RWPE1 (cell line): ENCODE measurements around the gene COMMD2.
A peak's percentile ranks its signal among the peaks of the same experiment; 100 is the strongest.

Experiments
- CTCF ChIA-PET: fragments of 350-600 bp; sonication (Branson Sonifier 250); formaldehyde crosslinking; extraction: SDS; loops from one replicate; lab custom pipeline; 2021; lab: Yijun Ruan, JAX
- POLR2A ChIA-PET: fragments of 400-600 bp; formaldehyde crosslinking; extraction: SDS; loops from one replicate; lab custom pipeline; 2020; ENCODE audit warnings: antibody characterized with exemption; ENCODE audit not compliant: low non-redundant PET; lab: Yijun Ruan, JAX
- DNase-seq: peaks from one replicate; pipeline ENCODE4 v3.0.0; 2012; ENCODE audit warnings: low spot score
- H3K27ac ChIP-seq: fragments of 450-650 bp; 2 replicates; pipeline ENCODE4 v1.5.1; 2017
- TF ChIP-seq, protein P1 (sequence below): fragments of 450-650 bp; conservative IDR thresholded peaks from 2 replicates; pipeline ENCODE4 v1.5.1; 2017; ENCODE audit warnings: low read depth, mild to moderate bottlenecking

Gene COMMD2

DNA sequence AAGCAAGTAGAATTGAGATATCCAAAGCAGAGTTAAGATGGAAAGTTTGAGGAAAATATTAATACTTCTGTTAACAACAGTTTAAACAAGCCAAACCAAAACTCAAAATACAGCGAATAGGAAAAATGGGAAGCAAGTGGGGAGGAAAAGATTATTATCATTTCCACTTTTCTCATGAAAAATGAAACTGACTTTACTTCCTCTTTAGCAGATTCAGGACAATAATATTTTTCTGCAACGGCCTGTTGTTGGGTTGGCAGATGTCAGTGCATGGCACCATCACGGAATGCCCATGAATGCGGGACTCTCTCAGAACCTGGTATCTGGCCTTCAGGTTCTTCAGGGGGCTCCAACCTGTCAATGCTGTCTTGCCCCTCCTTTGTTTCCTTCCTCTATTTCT lies 28.9 kb upstream of the COMMD2 start:
- H3K27ac ChIP-seq: no peak overlapping the region
- TF ChIP-seq, protein P1, sequence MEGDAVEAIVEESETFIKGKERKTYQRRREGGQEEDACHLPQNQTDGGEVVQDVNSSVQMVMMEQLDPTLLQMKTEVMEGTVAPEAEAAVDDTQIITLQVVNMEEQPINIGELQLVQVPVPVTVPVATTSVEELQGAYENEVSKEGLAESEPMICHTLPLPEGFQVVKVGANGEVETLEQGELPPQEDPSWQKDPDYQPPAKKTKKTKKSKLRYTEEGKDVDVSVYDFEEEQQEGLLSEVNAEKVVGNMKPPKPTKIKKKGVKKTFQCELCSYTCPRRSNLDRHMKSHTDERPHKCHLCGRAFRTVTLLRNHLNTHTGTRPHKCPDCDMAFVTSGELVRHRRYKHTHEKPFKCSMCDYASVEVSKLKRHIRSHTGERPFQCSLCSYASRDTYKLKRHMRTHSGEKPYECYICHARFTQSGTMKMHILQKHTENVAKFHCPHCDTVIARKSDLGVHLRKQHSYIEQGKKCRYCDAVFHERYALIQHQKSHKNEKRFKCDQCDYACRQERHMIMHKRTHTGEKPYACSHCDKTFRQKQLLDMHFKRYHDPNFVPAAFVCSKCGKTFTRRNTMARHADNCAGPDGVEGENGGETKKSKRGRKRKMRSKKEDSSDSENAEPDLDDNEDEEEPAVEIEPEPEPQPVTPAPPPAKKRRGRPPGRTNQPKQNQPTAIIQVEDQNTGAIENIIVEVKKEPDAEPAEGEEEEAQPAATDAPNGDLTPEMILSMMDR: no peak
- ChIA-PET POLR2A (no interaction called here), CTCF (interaction anchor here (0.9 kb wide), 1 partner anchor 8 kb away, joined by 3 read pairs; no protein-coding TSS in a partner anchor)
- DNase-seq: no peak

GRCh38 chr3:149777414-149778214 lies 25.3 kb upstream of the COMMD2 start:
- ChIA-PET CTCF (no interaction called here), POLR2A (no interaction called here)
- TF ChIP-seq, protein P1: no peak
- DNase-seq: no peak
- no peak overlapping the region for H3K27ac ChIP-seq

DNA sequence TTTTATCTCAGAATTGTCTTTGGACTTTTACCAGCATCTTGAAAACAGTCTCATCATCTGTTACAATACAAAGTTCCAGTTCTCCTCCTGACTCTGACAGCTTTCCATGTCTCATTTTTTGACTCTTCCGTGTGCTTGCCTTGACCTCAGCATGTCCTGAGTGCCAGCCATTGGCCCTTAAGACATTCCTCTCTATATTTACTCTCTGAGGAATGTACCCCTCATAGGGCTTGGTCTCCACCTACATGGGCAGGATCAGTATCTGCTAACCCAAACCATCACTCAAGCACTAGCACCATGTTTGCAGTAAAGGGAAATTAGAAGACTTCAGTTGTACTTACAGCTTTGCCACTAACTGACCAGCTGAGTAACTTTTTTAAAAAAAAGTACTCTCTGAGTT lies 23.9 kb upstream of the COMMD2 start:
- ChIA-PET CTCF (interaction anchor here (0.6 kb wide), 1 partner anchor 1509 kb away, joined by 3 read pairs; no protein-coding TSS in a partner anchor), POLR2A (no interaction called here)
- DNase-seq: no peak
- no peak overlapping the region for H3K27ac ChIP-seq
- TF ChIP-seq, protein P1: no peak

DNA sequence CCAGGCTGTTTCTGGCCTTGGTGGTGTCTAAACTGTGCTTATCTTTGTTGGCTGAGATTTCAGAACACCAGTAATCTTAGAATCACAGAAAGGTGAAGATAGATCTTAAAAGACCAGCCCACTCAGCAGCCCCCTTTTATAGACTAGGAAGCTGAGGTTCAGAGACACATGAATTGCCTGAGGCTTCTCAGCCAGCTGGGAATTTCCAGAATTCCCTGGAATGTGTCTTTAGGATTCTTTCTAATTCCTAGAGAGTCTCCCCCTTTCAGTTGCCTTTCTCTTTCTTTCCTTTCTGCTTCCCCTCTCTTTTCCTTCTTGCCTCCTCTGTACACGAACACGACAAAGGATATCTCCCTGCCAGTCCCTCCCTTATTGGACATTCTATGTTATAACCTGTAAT lies 20.6 kb upstream of the COMMD2 start:
- H3K27ac ChIP-seq: no peak overlapping the region
- ChIA-PET CTCF (interaction anchor here (0.6 to 2.5 kb wide), 5 partner anchors 9 to 136 kb away, joined by 3 to 13 read pairs (median 3); no protein-coding TSS in a partner anchor), POLR2A (no interaction called here)
- no peak for DNase-seq
- TF ChIP-seq, protein P1: no peak

GRCh38 chr3:149771652-149772271 lies 19.5 kb upstream of the COMMD2 start:
- POLR2A ChIA-PET: no interaction called here
- DNase-seq: peak; percentile 57
- H3K27ac ChIP-seq: no peak overlapping the region

DNA sequence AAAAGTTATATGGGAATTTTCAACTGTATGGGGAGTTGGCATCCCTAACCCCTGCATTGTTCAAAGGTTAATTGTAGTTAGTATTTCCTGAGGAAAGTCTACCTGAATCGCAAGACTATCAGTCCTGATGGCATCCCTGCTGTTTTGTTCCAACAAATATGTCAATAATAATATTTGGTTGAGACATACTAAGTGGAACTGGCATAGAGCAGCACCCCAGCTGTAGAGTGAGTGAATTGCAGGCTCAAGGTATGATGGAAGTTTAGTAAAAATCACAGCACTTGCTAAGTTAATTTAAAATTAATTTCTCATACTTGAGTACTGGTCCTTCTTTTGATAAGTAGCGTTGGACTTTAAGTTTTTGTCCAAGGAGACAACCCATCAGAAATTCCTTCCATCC lies 18.0 kb upstream of the COMMD2 start:
- ChIA-PET CTCF (interaction anchor here (1.4 to 1.7 kb wide), 2 partner anchors 12 to 38 kb away, joined by 11 to 17 read pairs; no protein-coding TSS in a partner anchor), POLR2A (interaction anchor here (0.5 kb wide), 1 partner anchor 121 kb away, joined by 3 read pairs; no protein-coding TSS in a partner anchor)
- TF ChIP-seq, protein P1: no peak
- no peak for DNase-seq
- no peak overlapping the region for H3K27ac ChIP-seq

More at GRCh38 chr3:149771652-149772271, 19.5 kb upstream of the COMMD2 start:
- TF ChIP-seq, protein P1: peak; percentile 83
- CTCF ChIA-PET: interaction anchor here (0.6 to 2.5 kb wide), 18 partner anchors 9 to 399 kb away, joined by 3 to 17 read pairs (median 4); no protein-coding TSS in a partner anchor
